Gastrocnemius medialis (tissue), 4 donors: ENCODE results near the gene ZMYM2. TPM values are rescaled to one million over a fixed set of nuclear protein-coding genes. Genes with fewer than 3 reads are reported as not detected.
A peak's percentile ranks its signal among the peaks of the same experiment; 100 is the strongest.
"Not testable (repeated sequence)": the region's sequence is repeated elsewhere in the genome, so short reads cannot be mapped to it uniquely, and the experiment has no call there.

ENCODE experiments used
- ATAC-seq, 2 donors: fragments of 150-250 bp; one replicate each; pipeline ENCODE4 v1.9.1; 2016
- DNase-seq, 2 donors: peaks; one replicate each; pipeline ENCODE4 v3.0.0-alpha.2; 2019
- H3K27ac ChIP-seq, 4 donors: fragments of 200-600 bp; sonication (generic); 1 replicate in 1 of 4; 2 replicates in 3 of 4; pipeline ENCODE4 v1.5.1; 2016 to 2018; ENCODE audit warnings: mild to moderate bottlenecking in 2 of 4, moderate library complexity in 1 of 4
- H3K27me3 ChIP-seq, 3 donors: fragments of 200-600 bp; sonication (generic) in 2 of 3; 1 replicate in 1 of 3; 2 replicates in 2 of 3; pipeline versions ENCODE4 v1.5.1 to v1.6.0; 2016 to 2019; ENCODE audit warnings: mild to moderate bottlenecking in 1 of 3, moderate library complexity in 1 of 3
- H3K36me3 ChIP-seq, 2 donors: fragments of 200-600 bp; sonication (generic) in 1 of 2; one replicate each; pipeline ENCODE4 v1.5.1; 2017 to 2018
- H3K4me1 ChIP-seq, 2 donors: fragments of 200-600 bp; sonication (generic) in 1 of 2; one replicate each; pipeline ENCODE4 v1.5.1; 2016 to 2017; ENCODE audit warnings: mild to moderate bottlenecking in 2 of 2
- H3K4me3 ChIP-seq, 4 donors: fragments of 200-600 bp; sonication (generic) in 3 of 4; 1 replicate in 1 of 4; 2 replicates in 3 of 4; pipeline ENCODE4 v1.5.1; 2016 to 2019; ENCODE audit warnings: mild to moderate bottlenecking in 2 of 4
- H3K9me3 ChIP-seq, 3 donors: fragments of 200-600 bp; sonication (generic) in 2 of 3; 1 replicate in 1 of 3; 2 replicates in 2 of 3; pipeline ENCODE4 v1.5.1; 2016 to 2019
- POLR2A ChIP-seq, 2 donors: fragments of 450-650 bp; IDR thresholded peaks; one replicate each; pipeline ENCODE4 v1.6.1; 2017; ENCODE audit warnings: antibody characterized with exemption in 2 of 2, mild to moderate bottlenecking in 2 of 2, moderate library complexity in 2 of 2
- in situ Hi-C, 4 donors: fragments of 200-750 bp; cut with MboI; loops; one replicate each; pipeline versions ENCODE4 v1.15.0 to v1.8.0; 2017; ENCODE audit warnings: low sequenced_read_pairs in 4 of 4
- intact Hi-C: fragments of 100-400 bp; cut with DNase I; formaldehyde crosslinking; loops from one replicate; pipeline ENCODE4 v1.15.1; 2023; ENCODE audit warnings: low total_unique reads
- total RNA-seq, 4 donors: library from RNA; depleted of rRNA; stranded (reverse); fragments of >200 nt; gene quantifications; one replicate each; pipeline versions ENCODE4 v1.1.0 to v1.2.3, GENCODE V29; 2016
- TF ChIP-seq, protein P1 (sequence below), 5 experiments: fragments of 450-650 bp in 3 of 5; fragments of 200-600 bp in 2 of 5; sonication (generic) in 2 of 5; IDR thresholded peaks in 4 of 5; conservative IDR thresholded peaks in 1 of 5; 1 replicate in 4 of 5; 2 replicates in 1 of 5; pipeline ENCODE4 v1.5.1; 2016 to 2019; ENCODE audit warnings: antibody characterized with exemption in 5 of 5, mild to moderate bottlenecking in 3 of 5, moderate library complexity in 3 of 5

The ZMYM2 gene
- total RNA-seq, 4 donors from 2014 or later: 35.3 to 58.4 (median 47.1) TPM

DNA sequence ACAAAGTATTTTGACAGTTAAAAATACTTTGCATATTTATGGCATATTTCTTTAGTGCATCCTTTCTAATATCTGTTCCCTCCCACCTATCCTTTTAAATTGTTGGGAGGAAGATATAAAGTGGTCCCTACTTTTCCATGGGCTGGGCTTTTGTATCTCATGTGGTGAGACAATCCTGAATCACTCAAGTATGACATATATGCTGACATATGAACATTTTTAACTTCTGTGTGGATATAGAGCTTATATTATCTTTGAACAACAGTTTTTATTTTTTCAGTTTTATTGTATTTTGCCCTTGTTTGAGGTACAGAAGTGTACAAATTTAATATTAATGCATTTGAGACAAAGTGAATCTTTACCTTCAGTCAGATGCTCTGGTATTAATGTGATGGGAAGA lies 3.4 kb downstream of the ZMYM2 start:
- Histone ChIP-seq H3K27ac (peak overlapping the region in 1 of 4 donors; percentile 12), H3K9me3 (no peaks in the 10 kb centered on the region), H3K4me3 (no peak overlapping the region), H3K4me1 (peaks cover 19 to 39% of the 10 kb centered on the region in 2 donors), H3K36me3 (peaks cover 0 to 19% of the 10 kb centered on the region in 2 donors), H3K27me3 (no peaks in the 10 kb centered on the region)
- intact Hi-C loops (loop anchor here (10.0 kb wide), 1 partner anchor 603 kb away; the partner anchor contains the start of gene IFT88), in situ Hi-C loops (loop anchor here in 3 of 4 donors (10.0 to 25.0 kb wide), 3 partner anchors 97 to 325 kb away; partner anchors contain the start of genes ZMYM5 (in 2 of the 3) and MPHOSPH8 (in 1 of the 3))
- TF ChIP-seq, protein P1, sequence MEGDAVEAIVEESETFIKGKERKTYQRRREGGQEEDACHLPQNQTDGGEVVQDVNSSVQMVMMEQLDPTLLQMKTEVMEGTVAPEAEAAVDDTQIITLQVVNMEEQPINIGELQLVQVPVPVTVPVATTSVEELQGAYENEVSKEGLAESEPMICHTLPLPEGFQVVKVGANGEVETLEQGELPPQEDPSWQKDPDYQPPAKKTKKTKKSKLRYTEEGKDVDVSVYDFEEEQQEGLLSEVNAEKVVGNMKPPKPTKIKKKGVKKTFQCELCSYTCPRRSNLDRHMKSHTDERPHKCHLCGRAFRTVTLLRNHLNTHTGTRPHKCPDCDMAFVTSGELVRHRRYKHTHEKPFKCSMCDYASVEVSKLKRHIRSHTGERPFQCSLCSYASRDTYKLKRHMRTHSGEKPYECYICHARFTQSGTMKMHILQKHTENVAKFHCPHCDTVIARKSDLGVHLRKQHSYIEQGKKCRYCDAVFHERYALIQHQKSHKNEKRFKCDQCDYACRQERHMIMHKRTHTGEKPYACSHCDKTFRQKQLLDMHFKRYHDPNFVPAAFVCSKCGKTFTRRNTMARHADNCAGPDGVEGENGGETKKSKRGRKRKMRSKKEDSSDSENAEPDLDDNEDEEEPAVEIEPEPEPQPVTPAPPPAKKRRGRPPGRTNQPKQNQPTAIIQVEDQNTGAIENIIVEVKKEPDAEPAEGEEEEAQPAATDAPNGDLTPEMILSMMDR (IDR thresholded peaks at IDR 0.05 in 4 of 5, conservative IDR thresholded peaks at IDR 0.05 in 1 of 5): no peak
- TF ChIP-seq POLR2A (IDR thresholded peaks at IDR 0.05): no peak
- DNase-seq: no peak
- ATAC-seq: no peak

DNA sequence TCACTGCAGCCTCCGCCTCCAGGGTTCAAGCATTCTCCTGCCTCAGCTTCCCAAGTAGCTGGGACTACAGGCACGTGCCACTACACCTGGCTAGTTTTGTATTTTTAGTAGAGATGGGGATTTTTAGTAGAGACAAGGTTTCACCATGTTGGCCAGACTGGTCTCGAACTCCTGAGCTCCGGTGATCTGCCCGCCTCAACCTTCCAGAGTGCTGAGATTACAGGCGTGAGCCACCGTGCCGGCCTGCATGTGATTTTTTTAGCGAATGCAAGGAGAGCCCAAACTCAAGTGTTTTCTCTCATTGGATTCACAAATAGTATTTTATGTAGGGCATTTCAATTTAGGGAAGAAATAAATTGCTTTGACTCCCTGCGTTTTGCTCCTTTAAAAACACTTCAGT lies 4.4 kb downstream of the ZMYM2 start:
- no peak for TF ChIP-seq POLR2A (IDR thresholded peaks at IDR 0.05)
- TF ChIP-seq, protein P1 (IDR thresholded peaks at IDR 0.05 in 4 of 5, conservative IDR thresholded peaks at IDR 0.05 in 1 of 5): no peak
- no peaks in the 10 kb centered on the region for H3K27me3 ChIP-seq
- H3K27ac ChIP-seq: no peak overlapping the region
- ATAC-seq: no peak
- no peak overlapping the region for H3K4me3 ChIP-seq
- in situ Hi-C loops (loop anchor here in 3 of 4 donors (10.0 to 25.0 kb wide), 3 partner anchors 98 to 326 kb away; partner anchors contain the start of genes ZMYM5 (in 2 of the 3) and MPHOSPH8 (in 1 of the 3)), intact Hi-C loops (loop anchor here (10.0 kb wide), 1 partner anchor 602 kb away; the partner anchor contains the start of gene IFT88)
- no peaks in the 10 kb centered on the region for H3K9me3 ChIP-seq
- peaks cover 0 to 19% of the 10 kb centered on the region in 2 donors for H3K36me3 ChIP-seq
- H3K4me1 ChIP-seq: peaks cover 19 to 39% of the 10 kb centered on the region in 2 donors
- DNase-seq: no peak

DNA sequence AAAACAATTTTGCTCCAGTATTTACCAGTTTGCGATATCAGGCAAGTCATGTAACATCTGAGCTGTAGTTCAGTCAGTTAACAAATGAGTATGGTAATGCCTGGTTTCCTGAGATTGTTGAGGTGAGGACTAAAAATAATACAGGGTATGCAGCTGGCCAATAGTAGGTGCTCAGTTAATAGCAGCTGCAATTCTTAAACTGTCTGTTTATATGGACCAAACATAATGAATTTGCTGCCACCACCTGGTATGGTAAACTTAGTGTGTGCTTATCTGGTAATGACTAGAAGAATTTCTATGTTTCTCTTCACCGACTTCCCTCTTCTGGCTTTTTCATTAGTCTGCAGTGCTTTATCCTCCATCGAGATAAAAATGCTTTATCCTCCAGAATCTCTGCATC lies 9.1 kb downstream of the ZMYM2 start:
- Histone ChIP-seq H3K36me3 (peaks cover 0 to 9% of the 10 kb centered on the region in 2 donors), H3K27me3 (no peaks in the 10 kb centered on the region), H3K4me3 (no peak overlapping the region), H3K27ac (no peak overlapping the region), H3K4me1 (peaks cover 5 to 19% of the 10 kb centered on the region in 2 donors), H3K9me3 (no peaks in the 10 kb centered on the region)
- intact Hi-C loops: loop anchor here (10.0 kb wide), 1 partner anchor 597 kb away; the partner anchor contains the start of gene IFT88
- in situ Hi-C loops: loop anchor here in 3 of 4 donors (10.0 to 25.0 kb wide), 3 partner anchors 103 to 330 kb away; partner anchors contain the start of genes ZMYM5 (in 2 of the 3) and MPHOSPH8 (in 1 of the 3)
- TF ChIP-seq, protein P1 (IDR thresholded peaks at IDR 0.05 in 4 of 5, conservative IDR thresholded peaks at IDR 0.05 in 1 of 5): no peak
- no peak for TF ChIP-seq POLR2A (IDR thresholded peaks at IDR 0.05)
- DNase-seq (no peak), ATAC-seq (no peak)

DNA sequence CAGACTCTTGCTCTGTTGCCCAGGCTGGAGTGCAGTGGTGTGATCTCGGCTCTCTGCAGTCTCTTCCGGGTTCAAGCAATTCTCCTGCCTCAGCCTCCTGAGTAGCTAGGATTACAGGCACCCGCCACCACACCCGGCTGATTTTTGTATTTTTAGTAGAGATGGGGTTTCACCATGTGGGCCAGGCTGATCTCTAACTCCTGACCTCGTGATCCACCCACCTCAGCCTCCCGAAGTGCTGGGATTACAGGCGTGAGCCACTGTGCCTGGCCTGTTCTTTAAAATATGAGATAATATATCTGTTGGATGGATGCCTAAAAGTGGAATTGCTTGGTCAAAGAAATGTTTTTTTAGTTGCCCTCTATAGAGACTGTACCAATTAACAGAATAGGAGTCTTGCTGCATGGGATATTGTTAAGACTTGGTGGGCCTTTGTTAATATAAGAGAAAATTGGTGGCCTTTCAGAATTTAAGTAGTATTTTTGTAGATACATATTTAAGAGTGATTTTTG lies 16.0 kb downstream of the ZMYM2 start:
- H3K4me1 ChIP-seq, ATAC-seq, H3K4me3 ChIP-seq, DNase-seq, H3K27me3 ChIP-seq, H3K9me3 ChIP-seq, intact Hi-C loops, H3K27ac ChIP-seq: not testable (repeated sequence)
- in situ Hi-C loops: loop anchor here in 3 of 4 donors (25.0 kb wide), 3 partner anchors 112 to 337 kb away; partner anchors contain the start of genes GJA3 (in 1 of the 3), MPHOSPH8 (in 1 of the 3) and ZMYM5 (in 1 of the 3)
- H3K36me3 ChIP-seq: peaks cover 0 to 18% of the 10 kb centered on the region in 2 donors

DNA sequence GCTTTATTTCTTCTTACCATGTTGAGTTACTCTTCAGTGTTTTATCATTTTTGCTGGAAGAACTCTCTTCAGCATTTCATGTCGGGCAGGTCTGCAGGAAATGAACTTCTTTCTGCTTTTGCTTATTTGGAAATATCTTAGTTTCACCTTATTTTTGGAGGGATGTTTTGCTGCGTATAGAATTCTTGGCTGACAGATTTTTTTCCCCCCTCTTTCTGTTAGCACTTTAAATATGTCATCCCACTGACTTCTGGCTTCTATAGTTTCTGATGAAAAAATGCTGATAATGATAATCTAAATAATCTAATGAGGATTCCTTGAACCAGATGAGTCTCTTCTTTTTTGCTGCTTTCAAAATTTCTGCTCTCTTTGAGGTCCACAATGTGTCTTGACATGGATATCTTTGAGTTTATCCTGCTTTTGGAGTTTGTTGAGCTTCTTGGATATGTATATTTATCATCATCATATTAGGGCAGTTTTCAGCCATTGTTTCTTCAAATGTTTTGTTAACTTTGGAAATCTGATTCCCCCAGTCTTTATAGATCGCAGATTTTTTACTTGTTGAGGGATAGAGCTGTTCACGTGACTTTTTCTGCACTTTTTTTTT lies 20.4 kb downstream of the ZMYM2 start:
- H3K4me3 ChIP-seq: no peak overlapping the region
- H3K27ac ChIP-seq: no peak overlapping the region
- in situ Hi-C loops (loop anchor here in 1 of 4 donors (25.0 kb wide), 1 partner anchor 183 kb away; the partner anchor contains the start of gene GJA3), intact Hi-C loops (no loop called here)
- DNase-seq (no peak), ATAC-seq (no peak)
- no peak for TF ChIP-seq POLR2A (IDR thresholded peaks at IDR 0.05)
- TF ChIP-seq, protein P1 (IDR thresholded peaks at IDR 0.05 in 4 of 5, conservative IDR thresholded peaks at IDR 0.05 in 1 of 5): no peak
- no peaks in the 10 kb centered on the region for H3K27me3 ChIP-seq
- H3K9me3 ChIP-seq: no peaks in the 10 kb centered on the region
- H3K36me3 ChIP-seq: peaks cover 0 to 18% of the 10 kb centered on the region in 2 donors
- H3K4me1 ChIP-seq: no peaks in the 10 kb centered on the region
